H9 (cell line): Measurements from ENCODE around the gene BACH2. TPM values are rescaled to one million over a fixed set of nuclear protein-coding genes. Genes with fewer than 3 reads are reported as not detected.

Source experiments
- DNase-seq: peaks from one replicate; pipeline ENCODE4 v3.0.0-alpha.2; 2017
- H2AFZ ChIP-seq: one replicate; pipeline ENCODE4 v1.6.1; 2013; ENCODE audit warnings: mild to moderate bottlenecking, low read length, control low read depth, moderate library complexity
- H2AK5ac ChIP-seq: 2 replicates; pipeline ENCODE4 v1.6.1; 2013; ENCODE audit warnings: low read length, control low read depth, mixed read lengths; ENCODE audit not compliant: insufficient read length
- H2BK120ac ChIP-seq: one replicate; pipeline ENCODE4 v1.6.1; 2013; ENCODE audit warnings: low read depth, mild to moderate bottlenecking, low read length, control low read depth, inconsistent platforms; ENCODE audit not compliant: poor library complexity, severe bottlenecking
- H2BK12ac ChIP-seq: 2 replicates; pipeline ENCODE4 v1.6.1; 2013; ENCODE audit warnings: low read length, control low read depth, mixed read lengths, low read depth; ENCODE audit not compliant: insufficient read length
- H2BK15ac ChIP-seq: 2 replicates; pipeline ENCODE4 v1.6.1; 2013; ENCODE audit warnings: low read depth, low read length, control low read depth
- H2BK20ac ChIP-seq: one replicate; pipeline ENCODE4 v1.6.1; 2013; ENCODE audit warnings: low read depth, mild to moderate bottlenecking, low read length, control low read depth, inconsistent platforms; ENCODE audit not compliant: poor library complexity, severe bottlenecking
- H2BK5ac ChIP-seq: 2 replicates; pipeline ENCODE4 v1.6.1; 2013; ENCODE audit warnings: low read length, control low read depth, mixed read lengths; ENCODE audit not compliant: insufficient read length
- H3K14ac ChIP-seq: 2 replicates; pipeline ENCODE4 v1.6.1; 2013; ENCODE audit warnings: low read length, control low read depth; ENCODE audit not compliant: insufficient read depth
- H3K18ac ChIP-seq: 2 replicates; pipeline ENCODE4 v1.6.1; 2013; ENCODE audit warnings: low read depth, mild to moderate bottlenecking, mixed read lengths, low read length, control low read depth; ENCODE audit not compliant: insufficient read length
- H3K23ac ChIP-seq: 2 replicates; pipeline ENCODE4 v1.6.1; 2013; ENCODE audit warnings: low read length, control low read depth, mixed read lengths, low read depth; ENCODE audit not compliant: insufficient read length
- H3K23me2 ChIP-seq: 2 replicates; pipeline ENCODE4 v1.6.1; 2013; ENCODE audit warnings: low read depth, mild to moderate bottlenecking, mixed read lengths, low read length, control low read depth; ENCODE audit not compliant: insufficient read length, poor library complexity, severe bottlenecking
- H3K27ac ChIP-seq: 2 replicates; pipeline ENCODE4 v1.5.1; 2013; ENCODE audit warnings: low read length, control low read depth, mixed read lengths, low read depth; ENCODE audit not compliant: insufficient read length
- H3K27me3 ChIP-seq: 2 replicates; pipeline ENCODE4 v1.6.1; 2013; ENCODE audit warnings: low read length, control low read depth, inconsistent platforms; ENCODE audit not compliant: insufficient read depth
- H3K4ac ChIP-seq: 2 replicates; pipeline ENCODE4 v1.6.1; 2013; ENCODE audit warnings: low read depth, mild to moderate bottlenecking, control low read depth, inconsistent platforms, low read length, moderate library complexity
- H3K4me1 ChIP-seq: 2 replicates; pipeline ENCODE4 v1.6.1; 2013; ENCODE audit warnings: low read length, control low read depth, inconsistent platforms; ENCODE audit not compliant: insufficient read depth
- H3K4me2 ChIP-seq: 2 replicates; pipeline ENCODE4 v1.6.1; 2013; ENCODE audit warnings: low read length, control low read depth, mixed read lengths; ENCODE audit not compliant: insufficient read length, insufficient read depth
- H3K56ac ChIP-seq: 2 replicates; pipeline ENCODE4 v1.6.1; 2013; ENCODE audit warnings: low read depth, mild to moderate bottlenecking, mixed read lengths, low read length, control low read depth; ENCODE audit not compliant: insufficient read length
- H3K79me1 ChIP-seq: 2 replicates; pipeline ENCODE4 v1.6.1; 2013; ENCODE audit warnings: low read depth, mild to moderate bottlenecking, moderate library complexity, low read length, control low read depth, inconsistent platforms; ENCODE audit not compliant: insufficient read depth, poor library complexity, severe bottlenecking
- H3K79me2 ChIP-seq: 2 replicates; pipeline ENCODE4 v1.6.1; 2013; ENCODE audit warnings: low read length, control low read depth, inconsistent platforms; ENCODE audit not compliant: insufficient read depth
- H3K9ac ChIP-seq: 2 replicates; pipeline ENCODE4 v1.6.1; 2013; ENCODE audit warnings: low read length, control low read depth, mixed read lengths; ENCODE audit not compliant: insufficient read length; ENCODE audit errors: extremely low read depth
- H3K9me3 ChIP-seq: one replicate; pipeline ENCODE4 v1.6.1; 2013; ENCODE audit warnings: low read depth, low read length, inconsistent platforms; ENCODE audit not compliant: control insufficient read depth
- H3T11ph ChIP-seq: one replicate; pipeline ENCODE4 v1.6.1; 2013; ENCODE audit warnings: mild to moderate bottlenecking, low read length, control low read depth, inconsistent platforms
- H4K20me1 ChIP-seq: one replicate; pipeline ENCODE4 v1.6.1; 2013; ENCODE audit not compliant: control insufficient read depth, insufficient read length, insufficient read depth
- H4K5ac ChIP-seq: 2 replicates; pipeline ENCODE4 v1.6.1; 2013; ENCODE audit warnings: low read depth, mild to moderate bottlenecking, mixed read lengths, low read length, control low read depth; ENCODE audit not compliant: insufficient read length
- H4K8ac ChIP-seq: replicated peaks from 2 replicates; pipeline ENCODE4 v1.6.1; 2013; ENCODE audit warnings: low read length, control low read depth, mixed read lengths, low read depth; ENCODE audit not compliant: insufficient read length
- H4K91ac ChIP-seq: 2 replicates; pipeline ENCODE4 v1.6.1; 2013; ENCODE audit warnings: low read depth, mild to moderate bottlenecking, moderate library complexity, mixed read lengths, low read length, control low read depth; ENCODE audit not compliant: insufficient read length
- H3K27ac Mint-ChIP-seq, 3 experiments: 2 replicates in 2 of 3; 3 replicates in 1 of 3; pipeline ENCODE4 v1.8.0; 2020 to 2021; ENCODE audit warnings: mixed read lengths in 3 of 3, mild to moderate bottlenecking in 1 of 3, moderate library complexity in 1 of 3
- H3K27me3 Mint-ChIP-seq: 2 replicates; pipeline ENCODE4 v1.8.0; 2021; ENCODE audit warnings: low read depth, mild to moderate bottlenecking, moderate library complexity, mixed read lengths
- H3K36me3 Mint-ChIP-seq, 3 experiments: 2 replicates in 2 of 3; 3 replicates in 1 of 3; pipeline ENCODE4 v1.8.0; 2020 to 2021; ENCODE audit warnings: low read depth in 3 of 3, mixed read lengths in 3 of 3; ENCODE audit not compliant: insufficient read depth in 1 of 3
- H3K4me1 Mint-ChIP-seq, 2 experiments: 2 replicates each; pipeline ENCODE4 v1.8.0; 2020; ENCODE audit warnings: mixed read lengths in 2 of 2
- H3K4me3 Mint-ChIP-seq, 2 experiments: 2 replicates in 1 of 2; 3 replicates in 1 of 2; pipeline ENCODE4 v1.8.0; 2020 to 2021; ENCODE audit warnings: mild to moderate bottlenecking in 2 of 2, mixed read lengths in 2 of 2, moderate library complexity in 1 of 2
- H3K9me3 Mint-ChIP-seq, 2 experiments: 2 replicates in 1 of 2; 3 replicates in 1 of 2; pipeline ENCODE4 v1.8.0; 2020; ENCODE audit warnings: mild to moderate bottlenecking in 2 of 2, mixed read lengths in 2 of 2, moderate library complexity in 1 of 2
- WGBS: extraction: QIAGEN DNeasy Blood & Tissue Kit; methylation state at CpG from one replicate; pipeline ENCODE4 v1.1.7; 2013; ENCODE audit warnings: missing lambda C conversion rate, low lambda C conversion rate, mixed read lengths; ENCODE audit not compliant: insufficient read length; ENCODE audit errors: extremely low coverage; 5-methylcytosine and 5-hydroxymethylcytosine counted together
- total RNA-seq: library from RNA; stranded (reverse); gene quantifications from 2 replicates; pipeline ENCODE4 v1.2.1, GENCODE V29; 2021
- TF ChIP-seq, protein P1 (sequence below): fragments of 200-600 bp; sonication (generic); conservative IDR thresholded peaks from 3 replicates; pipeline ENCODE4 v1.8.0; 2021; ENCODE audit warnings: antibody characterized with exemption, mild to moderate bottlenecking

The BACH2 gene
- total RNA-seq, 1 experiment from 2014 or later: 2.0 TPM

DNA sequence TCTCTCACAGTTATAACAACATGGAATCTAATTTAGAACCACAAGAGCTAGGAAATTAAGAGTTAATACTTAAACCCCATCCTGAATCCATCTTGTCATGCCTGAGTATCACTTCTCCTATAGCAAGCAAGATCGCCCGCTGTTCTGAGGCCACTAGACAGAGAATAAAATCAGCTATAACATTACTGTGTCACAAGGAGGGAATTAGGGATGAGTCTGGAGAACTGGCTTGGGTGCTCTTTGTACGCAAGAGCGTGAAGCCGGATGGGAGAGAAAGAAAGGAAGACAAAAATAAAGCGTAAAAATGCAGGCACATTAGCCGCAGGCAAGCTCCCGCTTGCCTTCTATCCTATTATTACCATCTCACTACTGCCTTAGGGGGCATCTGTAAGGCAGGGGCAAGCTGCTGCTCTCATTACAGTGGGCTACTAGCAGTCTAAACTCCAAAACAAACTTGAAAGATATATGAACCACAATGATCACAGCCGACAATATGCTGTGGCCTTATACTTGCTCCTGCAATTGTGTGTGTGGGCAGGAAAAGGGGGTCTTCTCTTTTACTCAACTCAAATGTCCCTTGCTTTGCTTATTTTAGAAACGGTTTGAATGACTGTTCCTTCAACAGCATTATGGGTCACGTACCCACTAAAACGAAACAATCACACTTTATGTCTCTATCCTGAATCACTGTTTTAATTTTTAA is 320.5 kb downstream of the BACH2 start:
- TF ChIP-seq, protein P1, sequence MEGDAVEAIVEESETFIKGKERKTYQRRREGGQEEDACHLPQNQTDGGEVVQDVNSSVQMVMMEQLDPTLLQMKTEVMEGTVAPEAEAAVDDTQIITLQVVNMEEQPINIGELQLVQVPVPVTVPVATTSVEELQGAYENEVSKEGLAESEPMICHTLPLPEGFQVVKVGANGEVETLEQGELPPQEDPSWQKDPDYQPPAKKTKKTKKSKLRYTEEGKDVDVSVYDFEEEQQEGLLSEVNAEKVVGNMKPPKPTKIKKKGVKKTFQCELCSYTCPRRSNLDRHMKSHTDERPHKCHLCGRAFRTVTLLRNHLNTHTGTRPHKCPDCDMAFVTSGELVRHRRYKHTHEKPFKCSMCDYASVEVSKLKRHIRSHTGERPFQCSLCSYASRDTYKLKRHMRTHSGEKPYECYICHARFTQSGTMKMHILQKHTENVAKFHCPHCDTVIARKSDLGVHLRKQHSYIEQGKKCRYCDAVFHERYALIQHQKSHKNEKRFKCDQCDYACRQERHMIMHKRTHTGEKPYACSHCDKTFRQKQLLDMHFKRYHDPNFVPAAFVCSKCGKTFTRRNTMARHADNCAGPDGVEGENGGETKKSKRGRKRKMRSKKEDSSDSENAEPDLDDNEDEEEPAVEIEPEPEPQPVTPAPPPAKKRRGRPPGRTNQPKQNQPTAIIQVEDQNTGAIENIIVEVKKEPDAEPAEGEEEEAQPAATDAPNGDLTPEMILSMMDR: no peak
- Mint-ChIP-seq H3K27ac (no peak overlapping the region), H3K9me3 (no peaks in the 10 kb centered on the region), H3K27me3 (no peaks in the 10 kb centered on the region), H3K4me1 (peaks cover 0 to 3% of the 10 kb centered on the region in 2 experiments; a peak in 3 of 4 replicates), H3K4me3 (no peak overlapping the region), H3K36me3 (no peaks in the 10 kb centered on the region)
- H3T11ph ChIP-seq: no peak overlapping the region
- no peak overlapping the region for H4K5ac ChIP-seq
- H3K9ac ChIP-seq: no peak overlapping the region
- H2BK20ac ChIP-seq: no peak overlapping the region
- H2BK5ac ChIP-seq: no peak overlapping the region
- H4K91ac ChIP-seq: no peak overlapping the region
- H3K4me2 ChIP-seq: no peak overlapping the region
- H3K56ac ChIP-seq: no peak overlapping the region
- H3K79me1 ChIP-seq: no peaks in the 10 kb centered on the region
- H2BK15ac ChIP-seq: no peak overlapping the region
- WGBS: no CpG with 5 or more reads among the region's 12 CpGs
- no peaks in the 10 kb centered on the region for H3K79me2 ChIP-seq
- no peak overlapping the region for H2BK120ac ChIP-seq
- no peaks in the 10 kb centered on the region for H4K20me1 ChIP-seq
- H3K4me1 ChIP-seq: no peaks in the 10 kb centered on the region; the same call in 1 of the 2 replicates
- H2BK12ac ChIP-seq: no peak overlapping the region
- no peak overlapping the region for H3K18ac ChIP-seq
- H3K23ac ChIP-seq: no peak overlapping the region
- DNase-seq: no peak
- no peaks in the 10 kb centered on the region for H3K9me3 ChIP-seq
- H3K14ac ChIP-seq: no peak overlapping the region
- no peaks in the 10 kb centered on the region for H3K27me3 ChIP-seq
- no peak overlapping the region for H3K27ac ChIP-seq
- H4K8ac ChIP-seq: no peak overlapping the region
- H3K4ac ChIP-seq: no peak overlapping the region
- H2AFZ ChIP-seq: no peak overlapping the region
- H3K23me2 ChIP-seq: no peaks in the 10 kb centered on the region
- no peak overlapping the region for H2AK5ac ChIP-seq
